Non-pigmented ciliary epithelial cell (primary cell): Measurements from ENCODE around the gene MORN1.

Experiments used
- DNase-seq: peaks from one replicate; pipeline ENCODE4 v3.0.0-alpha.2; 2010; ENCODE audit warnings: low read depth

The MORN1 gene

DNA sequence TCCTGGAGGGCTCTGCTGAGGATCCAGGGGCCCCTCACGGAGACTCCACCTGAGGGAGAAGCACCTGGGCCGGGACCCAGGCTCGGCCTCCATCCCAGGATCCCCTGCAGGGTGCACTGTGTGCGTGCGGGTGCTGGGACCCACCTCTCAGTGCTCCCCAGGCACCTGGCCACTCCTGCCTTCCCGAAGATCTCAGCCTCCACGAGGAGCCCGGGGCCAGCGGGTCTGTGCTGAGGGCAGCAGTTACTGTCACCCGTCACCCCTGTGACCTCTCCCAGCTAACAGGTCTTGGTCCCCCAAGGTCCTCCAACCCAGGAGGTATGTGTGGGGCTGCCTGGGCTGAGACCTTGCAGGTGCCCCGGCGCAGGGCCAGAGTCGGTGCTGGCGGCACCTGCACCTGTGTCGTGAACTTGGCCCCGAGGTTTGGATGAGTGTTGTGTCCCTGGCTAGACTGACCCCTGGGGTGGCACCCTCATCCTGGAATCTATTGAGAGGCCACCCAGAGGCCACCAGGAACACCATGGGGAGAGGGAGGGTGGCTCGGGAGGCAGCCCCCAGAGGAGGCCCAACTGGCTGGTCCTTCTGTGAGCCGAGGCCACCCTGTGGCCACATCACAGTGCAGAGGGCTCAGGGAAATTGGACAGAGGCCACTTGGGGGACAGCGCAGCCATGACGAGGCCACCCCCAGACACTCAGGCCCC lies 17.7 kb downstream of the MORN1 start:
- DNase-seq = no peak

DNA sequence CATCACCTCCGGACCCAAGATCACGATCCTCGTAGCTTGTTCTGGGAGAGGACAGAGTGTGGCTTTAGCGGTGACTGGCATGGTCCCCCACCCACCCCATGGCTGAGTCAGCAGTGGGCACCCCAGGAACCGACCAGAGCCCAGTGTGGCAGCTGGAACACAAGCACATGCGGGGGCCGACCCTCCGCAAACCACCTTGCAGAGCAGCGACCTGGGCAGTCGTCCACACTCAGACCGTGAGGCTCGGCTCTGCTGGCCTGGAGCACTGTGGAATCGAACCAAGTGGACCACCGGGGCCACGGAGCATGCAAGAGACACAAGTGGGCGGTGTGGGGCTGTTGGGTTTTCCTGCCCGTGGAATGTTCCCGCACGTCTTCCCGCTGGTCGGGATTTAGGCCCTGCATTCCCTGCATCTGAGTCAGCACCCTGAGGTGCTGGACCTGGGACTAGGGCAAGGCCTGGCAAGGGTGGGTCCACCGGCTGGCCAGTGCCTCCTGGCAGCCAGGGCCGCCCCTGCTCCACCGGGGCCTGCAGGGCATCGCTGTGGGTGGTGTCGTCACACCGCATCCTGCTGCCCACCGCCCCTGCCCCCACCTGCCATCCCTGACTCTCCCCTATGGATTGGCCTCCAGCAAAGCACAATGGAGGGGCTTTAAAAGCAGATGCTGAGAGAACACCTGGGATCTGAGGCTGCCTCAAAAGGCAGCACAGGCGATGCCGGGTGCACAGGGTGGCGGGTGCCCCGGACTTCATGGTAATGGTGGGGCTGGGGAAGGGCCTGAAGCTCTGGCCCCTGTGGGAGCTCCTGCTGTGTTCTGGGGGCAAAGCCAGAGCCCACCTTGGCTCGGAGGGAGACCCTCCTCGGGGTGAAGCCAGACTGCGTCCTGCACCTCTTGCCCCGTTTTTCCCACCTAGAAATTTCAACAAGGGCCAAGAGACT lies 18.5 kb downstream of the MORN1 start:
- DNase-seq = no peak

DNA sequence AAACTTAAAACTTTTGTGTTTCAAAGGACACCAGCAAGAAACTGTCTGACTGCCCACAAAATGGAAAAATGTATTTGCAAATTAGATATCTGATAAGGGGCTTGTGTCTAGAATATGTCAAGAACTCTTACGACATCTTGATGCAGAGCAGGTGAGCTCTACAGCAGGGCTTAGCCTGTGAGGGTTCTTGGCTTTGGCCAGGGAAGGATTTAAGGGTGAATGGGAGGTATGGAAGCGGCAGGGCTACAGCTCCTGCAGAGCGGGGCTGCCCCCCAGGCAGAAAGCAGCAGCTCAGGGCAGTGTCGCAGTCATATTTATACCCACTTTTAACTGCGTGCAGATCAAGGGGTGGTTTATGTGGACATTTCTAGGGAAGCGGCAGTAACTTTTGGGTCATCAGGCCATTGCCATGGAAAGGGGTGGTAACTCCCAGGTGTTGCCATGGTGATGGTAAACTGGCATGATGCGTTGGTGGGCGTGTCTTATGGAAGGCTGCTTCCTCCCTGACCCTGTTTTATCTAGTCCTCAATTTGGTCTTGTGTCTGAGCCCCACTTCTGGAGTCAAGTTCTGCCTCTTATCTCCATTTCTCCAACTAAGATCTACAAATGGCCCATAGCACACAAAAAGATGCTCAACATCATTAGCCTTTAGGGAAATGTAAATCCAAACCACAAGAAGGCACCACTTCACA lies 23.2 kb downstream of the MORN1 start:
- DNase-seq = no peak

DNA sequence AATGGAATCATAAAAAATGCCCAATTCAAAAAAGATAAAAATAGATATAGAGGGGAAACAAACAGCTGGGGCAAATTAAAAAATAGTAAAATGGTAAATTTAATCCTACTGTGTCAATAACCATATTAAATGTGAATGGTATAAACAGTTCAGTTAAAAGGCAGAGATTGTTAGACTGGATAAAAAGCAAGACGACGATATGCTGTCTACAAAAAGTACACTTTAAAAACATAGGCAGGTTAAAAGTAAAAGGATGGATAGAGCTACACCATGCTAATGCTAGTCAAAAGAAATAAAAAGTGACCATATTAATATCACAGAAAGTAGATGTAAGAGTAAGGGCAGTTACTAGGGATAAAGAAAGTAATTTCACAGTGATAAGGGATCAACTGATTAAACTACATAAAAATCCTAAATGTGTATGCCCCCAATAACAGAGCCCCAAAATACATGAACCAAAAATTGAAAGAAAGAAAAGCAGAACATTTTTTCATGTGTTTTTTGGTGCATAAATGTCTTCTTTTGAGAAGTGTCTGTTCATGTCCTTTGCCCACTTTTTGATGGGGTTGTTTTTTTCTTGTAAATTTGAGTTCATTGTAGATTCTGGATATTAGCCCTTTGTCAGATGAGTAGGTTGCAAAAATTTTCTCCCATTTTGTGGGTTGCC lies 27.4 kb downstream of the MORN1 start:
- DNase-seq = no peak

DNA sequence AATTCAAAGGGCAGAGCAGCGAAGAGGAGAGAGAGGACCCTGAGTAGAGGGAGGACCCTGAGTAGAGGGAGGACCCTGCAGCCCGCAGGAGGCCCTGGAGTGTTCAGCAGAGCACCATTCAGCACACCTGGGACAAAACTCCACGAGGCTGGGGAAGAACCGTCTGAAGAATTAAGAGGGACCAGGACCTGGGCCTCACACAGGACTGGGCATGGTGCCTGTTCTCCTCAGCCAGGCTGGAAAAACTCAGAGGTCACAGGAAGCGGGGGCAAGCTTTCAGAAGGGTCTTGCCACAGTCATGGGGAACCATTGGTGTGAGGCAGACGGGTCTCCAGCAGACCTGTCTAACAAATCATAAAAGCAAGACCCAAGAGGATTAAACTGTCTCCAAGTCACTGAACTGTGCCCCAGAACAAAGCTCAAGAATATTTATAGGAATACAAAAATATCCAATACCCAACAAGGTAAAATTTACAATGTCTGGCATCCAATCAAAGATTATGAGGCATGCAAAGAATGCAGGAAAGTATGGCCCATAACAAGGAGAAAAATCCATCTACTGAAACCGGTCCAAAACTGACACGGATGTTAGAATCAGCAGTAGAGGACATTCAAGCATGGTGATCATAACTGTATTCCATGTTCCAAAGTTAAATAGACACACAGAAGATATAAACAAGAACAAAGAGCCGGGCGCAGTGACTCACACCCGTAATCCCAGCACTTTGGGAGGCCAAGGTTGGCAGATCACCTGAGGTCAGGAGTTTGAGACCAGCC lies 30.6 kb downstream of the MORN1 start:
- no peak for DNase-seq

DNA sequence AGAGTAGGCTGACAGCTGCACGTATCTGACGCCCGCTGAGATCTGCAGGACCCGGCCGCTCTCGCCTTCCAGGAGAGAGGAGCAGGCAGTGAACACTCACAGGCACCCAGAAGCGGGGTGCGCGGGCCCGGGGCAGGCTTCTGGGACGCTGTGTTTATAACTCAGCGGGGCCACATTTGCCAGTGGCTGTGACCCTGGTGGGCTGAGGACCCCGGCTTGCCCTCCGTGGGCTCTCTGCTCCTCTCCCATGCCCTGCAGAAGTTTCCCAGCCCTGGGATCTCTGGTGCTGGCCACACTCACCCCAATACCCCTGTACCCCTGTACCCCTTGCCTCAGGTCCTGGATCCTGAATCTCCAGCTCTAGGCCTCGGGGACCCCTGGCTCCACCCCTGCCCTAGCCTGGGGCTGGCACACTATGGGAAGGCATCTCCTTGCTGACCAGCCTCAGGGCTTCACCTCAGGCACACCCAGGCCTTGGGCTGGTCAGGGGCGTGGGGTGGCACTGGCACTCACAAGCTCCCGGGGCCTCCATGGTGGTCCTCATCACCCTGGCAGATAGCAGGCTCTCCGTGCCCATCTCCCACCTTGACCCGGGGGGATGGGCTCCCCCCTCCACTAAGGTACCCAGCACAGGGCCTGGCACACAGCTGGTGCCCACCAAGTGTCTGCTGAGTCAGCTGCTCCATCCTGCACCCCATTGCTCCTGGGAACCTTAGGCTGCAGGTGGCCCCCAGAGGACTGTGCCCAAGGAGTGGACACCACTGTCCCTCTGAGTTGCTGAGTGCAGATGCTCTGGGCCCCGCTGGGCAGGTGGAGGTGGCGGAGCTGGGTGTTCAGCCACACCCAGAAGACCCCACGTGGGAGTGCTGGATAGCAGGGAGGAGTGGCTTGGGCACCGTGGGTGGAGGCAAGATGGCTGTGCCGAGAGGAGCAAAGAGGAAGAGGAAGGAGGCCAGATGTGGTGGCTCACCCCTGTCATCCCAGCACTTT lies 32.4 kb downstream of the MORN1 start:
- no peak for DNase-seq

DNA sequence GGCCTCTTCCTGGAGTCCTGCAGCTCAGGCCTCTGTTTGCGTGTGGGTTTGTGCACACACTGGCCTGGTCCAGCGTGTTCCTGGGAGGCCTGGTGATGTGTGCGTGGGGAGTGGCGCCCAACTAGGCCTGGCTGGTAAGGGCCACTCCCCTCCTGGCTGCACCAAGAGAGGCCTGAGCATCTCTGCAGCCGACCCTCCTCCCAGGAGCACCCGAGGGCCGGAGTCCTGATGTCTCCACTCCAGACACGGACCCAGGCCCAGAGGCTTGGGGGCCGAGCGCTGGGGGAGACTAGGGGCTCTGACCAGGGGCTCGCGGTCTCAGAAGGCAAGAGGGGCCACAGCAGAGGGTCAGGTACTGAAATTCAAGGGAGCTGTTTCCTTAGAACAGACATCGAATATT lies 33.3 kb downstream of the MORN1 start:
- no peak for DNase-seq

DNA sequence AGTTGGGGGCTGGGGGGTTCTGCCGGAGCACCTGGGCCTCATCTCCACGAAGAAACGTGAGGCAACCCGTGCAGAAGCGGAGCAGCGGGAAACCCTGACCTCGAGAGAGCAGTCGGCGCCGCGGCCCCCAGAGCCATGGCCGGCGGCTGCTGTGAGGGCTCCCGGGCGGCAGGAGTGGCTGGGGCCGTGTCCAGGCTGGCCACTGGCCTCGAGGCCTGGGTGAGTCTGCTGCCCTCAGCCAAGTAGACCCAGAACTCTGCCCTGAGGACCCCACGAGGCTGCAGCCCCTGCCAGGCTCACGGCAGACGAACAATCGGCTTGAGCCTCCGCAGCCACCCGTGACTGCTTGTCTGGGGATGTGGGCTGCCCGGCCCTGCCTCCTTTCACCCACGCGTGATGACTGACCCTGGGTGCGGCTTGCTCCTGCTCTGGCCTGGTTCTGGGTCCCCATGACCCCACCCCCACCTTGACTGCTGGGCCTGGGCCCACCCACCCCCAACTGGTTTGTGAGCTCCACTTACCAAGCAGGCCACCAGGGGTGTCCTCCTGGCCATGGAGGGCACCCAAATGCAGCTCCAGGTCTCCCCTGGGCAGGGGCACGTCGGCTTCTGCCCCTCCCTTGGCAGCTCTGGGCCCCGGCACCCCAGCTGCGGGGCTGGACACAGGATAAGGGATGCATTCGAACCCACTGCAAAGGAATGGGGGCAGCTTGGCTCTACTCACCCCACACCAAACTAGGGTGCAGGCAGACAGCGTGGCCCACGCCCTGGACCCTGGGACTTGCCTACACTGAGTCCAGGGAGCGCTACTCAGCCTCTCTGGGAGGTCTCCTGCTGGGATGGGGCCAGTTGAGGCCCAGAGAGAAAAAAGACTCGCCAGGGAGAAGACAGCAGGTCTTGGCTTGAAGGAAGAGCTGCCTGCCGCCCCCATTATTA lies 34.2 kb downstream of the MORN1 start:
- DNase-seq = no peak

DNA sequence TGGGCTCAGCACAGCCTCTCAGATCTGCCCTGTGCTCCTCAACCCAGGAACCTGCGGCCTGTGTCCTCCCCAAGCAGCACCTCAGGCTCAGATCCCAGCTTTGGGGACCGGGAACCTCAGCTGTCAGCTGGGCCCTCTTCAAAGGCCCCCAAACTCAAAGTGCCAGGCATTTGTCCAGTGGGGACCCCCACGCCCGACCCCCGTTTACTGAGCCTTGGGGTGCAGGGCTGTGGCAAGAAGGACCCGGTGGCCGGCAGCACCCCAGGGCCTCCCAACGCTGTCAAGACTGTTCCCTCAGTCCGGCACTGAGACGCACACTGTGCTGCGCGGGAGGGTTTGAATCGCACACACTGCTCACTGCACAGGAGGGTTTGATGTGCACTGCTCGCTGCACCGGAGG lies 35.0 kb downstream of the MORN1 start:
- DNase-seq = no peak

DNA sequence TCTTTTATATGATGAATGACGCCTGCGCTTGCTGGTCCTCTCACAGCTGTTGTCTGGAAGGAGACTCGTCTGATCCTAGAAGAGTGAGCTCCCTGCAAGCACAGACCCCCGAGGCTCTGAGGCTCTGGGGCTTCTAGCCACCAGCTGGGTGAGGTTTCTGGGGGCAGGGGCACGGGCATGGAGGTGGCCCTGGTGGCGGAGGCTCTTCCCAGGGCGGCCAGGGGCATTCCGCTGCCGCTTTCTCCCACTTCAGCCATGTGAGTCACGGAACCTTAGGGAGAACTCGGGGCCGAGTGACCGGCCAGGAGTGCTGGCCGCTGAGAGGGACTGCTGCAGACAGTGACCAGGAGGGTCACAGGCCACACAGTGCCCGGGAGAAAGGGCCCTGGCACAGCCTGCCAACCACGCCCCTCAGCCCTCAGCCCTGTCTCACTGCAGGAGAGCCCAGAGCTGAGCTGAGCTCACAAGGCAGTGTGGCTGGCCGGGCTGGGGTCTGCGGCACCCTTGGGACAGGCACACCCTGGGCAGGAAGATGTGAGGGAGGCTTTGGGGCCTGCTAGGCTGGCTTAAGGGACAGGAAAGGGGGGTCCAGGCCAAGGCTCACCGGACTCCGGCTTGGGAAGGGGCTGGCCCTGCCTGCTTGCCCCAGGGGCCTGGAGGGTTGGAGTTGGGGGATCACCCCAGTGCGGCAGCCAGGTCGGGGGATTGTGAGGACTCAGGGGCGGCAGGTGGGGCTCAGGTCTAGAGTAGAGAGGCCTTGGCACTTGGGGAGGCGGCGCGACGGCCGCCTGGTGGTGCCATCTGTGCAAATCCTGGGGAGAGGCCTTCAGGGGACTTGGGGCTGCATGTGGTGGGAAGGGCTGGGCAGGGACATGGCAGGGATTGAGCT lies 35.7 kb downstream of the MORN1 start:
- no peak for DNase-seq

DNA sequence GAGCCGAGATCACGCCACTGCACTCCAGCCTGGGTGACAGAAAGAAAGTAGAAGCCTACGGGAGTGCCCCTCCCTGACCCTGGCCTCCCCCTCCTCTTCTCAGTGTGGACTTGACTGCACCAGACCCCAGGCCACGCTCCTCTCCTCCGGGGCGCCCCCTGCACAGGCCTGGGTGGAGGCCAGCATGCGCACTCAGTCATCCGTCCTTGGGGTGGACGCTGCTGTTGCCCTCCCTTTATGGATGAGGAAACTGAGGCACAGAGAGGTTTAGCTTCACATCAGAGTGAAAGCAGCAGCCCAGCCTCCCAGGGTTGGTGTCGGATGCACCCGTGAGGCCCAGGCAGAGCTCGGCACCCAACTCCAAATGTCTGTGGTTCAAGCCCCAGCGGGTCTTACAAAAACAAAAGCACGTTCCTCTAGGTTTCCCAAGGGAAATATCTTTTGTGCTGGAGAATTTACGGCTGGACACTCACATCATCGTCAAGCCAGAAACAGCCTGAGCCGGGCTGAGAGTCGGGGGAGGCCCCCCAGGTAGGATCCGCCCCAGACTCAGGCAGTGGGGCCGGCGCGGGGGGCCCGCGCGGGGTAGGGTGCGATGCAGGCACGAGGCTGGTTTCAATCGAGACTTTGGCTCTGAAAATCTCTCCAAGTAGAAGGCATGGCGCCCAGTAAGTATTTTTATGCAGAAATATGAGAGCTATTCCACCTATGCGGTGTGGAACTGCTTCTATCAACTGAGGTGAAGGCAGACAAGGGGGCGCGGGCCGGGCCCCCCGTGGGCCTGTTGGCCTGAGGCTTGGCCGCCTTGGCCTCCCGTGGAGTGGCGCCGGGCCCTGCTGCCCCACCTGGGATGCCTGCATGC lies 36.6 kb downstream of the MORN1 start:
- DNase-seq = no peak

DNA sequence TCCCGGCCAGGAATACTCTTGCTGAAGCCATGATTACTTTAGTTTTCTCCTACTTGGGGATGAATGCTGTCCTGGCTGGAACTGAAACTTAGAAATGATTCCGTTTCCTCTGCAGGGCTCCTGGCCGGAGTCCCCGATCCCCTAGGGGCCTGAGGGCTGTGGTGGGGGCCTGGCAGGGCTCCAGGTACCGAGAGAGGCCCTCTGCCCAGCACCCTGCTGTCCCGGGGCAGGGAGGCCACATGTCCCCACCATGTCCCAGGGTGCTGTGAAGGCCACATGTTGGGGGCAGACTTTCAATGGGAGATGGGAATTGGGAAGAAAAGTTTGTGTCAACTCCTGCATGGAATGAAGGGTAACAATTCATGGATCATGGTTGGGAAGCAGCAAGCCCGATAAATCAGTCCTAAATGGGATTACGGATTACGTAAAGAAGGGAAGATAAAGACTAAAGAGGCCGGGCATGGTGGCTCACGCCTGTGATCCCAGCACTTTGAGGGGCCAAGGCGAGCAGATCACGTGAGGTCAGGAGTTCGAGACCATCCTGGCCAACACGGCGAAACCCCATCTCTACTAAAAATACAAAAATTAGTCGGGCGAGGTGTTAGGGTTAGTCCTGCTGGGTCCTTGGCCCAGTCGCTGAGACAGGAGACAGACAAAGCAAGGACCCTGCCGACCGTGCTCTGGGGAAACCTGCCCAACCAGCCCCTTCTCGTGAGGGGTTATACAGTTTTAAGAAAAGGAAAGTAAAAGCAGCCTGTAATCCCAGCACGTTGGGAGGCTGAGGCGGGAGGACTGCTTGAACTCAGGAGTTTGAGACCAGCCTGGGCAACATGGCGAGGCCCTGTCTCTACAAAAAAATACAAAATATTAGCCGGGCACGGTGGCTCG lies 37.6 kb downstream of the MORN1 start:
- no peak for DNase-seq

DNA sequence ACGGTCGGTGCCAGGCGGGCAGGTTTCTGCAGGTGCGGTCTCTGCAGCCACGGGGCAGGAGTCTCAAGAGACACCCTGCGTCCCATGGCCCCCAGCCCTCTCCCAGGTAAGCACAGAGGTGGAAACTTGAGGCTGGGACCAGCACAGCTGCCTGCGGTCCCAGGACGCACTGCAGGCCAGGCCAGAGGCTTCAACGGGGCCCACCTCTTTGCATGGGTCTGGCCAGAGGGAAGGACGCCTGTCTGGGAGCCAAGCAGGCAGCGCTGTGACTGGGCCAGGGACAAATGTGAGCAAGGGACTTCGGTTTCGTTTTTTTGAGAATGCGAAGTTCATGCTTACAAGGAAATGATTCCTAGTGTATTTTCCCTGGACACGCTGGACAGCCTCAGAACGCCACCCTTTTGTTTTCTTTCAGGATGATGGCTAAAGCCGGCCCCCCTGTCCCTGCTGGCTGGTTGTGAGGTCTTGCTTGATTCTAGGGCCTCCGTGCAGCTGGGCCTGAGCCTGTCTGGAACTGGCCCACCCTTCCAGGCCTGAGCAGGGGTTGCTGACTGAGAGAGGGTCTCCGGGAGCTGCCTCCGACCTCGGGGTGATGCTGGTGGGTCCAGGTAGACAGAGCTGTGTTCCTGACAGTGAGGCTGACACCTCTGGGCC lies 38.3 kb downstream of the MORN1 start:
- DNase-seq = no peak

DNA sequence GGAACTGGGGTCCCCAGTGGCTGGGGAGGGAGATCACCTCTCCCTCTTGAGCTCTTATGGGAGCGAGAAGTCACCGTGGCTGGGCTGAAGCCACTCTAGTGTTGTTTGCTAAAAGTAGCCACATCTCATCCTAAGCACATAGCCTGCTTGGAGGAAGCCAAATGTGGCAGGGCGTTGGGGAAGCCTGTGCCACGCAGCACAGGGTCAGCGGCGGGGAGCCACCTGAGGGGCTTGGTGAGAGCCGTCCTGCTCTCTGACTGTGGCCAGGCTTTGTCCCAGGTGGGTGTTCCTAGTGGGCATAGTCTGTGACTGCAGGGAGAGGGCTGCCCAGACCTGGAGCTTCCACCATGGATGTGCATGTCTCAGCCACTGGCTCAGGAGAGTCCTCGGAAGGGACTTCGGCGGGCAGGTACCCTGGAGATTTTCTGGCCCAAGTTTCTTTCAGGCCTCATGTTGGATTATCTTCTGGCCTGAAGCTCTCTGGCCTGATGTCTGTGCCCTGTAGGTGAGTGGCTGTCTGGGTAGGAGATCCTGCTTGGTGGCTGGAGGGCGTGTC lies 38.9 kb downstream of the MORN1 start:
- DNase-seq = no peak

DNA sequence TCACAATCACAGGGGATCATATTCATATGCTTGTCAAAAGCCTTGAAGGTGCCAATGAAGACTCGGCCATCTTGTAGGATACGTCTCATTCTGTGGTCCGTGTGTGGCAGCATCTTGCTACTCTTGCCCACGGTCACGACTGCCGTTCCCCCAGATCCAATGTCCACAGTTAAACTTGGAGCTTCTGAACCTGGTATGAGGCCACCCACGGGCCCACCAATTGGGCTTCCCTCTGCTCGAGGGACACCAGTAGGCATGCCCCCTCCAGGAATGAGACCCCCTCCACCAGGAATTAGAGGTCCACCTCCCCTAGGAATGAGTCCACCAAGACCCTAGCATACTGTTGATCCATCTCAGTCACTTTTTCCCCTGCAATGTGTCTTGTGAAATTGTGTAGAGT lies 39.6 kb downstream of the MORN1 start:
- DNase-seq = no peak
